DMS 273 (cell line): Measurements from ENCODE around the gene CCDC57.

Experiments used
- DNase-seq: peaks from one replicate; lab custom pipeline; 2025; ENCODE audit not compliant: unreplicated experiment; lab: John Stamatoyannopoulos, UW

CCDC57 gene

DNA sequence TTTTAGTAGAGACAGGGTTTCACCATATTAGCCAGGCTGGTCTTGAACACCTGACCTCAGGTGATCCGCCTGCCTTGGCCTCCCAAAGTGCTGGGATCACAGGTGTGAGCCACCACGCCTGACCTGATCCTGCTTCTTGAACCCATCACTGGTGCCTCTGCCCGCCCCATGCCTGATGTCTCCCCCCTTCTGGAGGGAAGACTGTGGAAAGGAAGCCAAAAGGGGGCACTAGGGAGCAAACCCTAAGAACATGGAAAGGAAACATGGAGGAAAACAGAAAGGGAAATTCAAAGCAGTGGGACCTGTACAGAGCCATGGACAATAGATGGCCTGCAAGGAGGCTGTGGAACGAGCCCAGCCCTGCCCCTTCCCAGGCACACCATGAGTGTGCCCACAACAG, 83.5 kb downstream of the CCDC57 start:
- DNase-seq = peak; percentile 26

DNA sequence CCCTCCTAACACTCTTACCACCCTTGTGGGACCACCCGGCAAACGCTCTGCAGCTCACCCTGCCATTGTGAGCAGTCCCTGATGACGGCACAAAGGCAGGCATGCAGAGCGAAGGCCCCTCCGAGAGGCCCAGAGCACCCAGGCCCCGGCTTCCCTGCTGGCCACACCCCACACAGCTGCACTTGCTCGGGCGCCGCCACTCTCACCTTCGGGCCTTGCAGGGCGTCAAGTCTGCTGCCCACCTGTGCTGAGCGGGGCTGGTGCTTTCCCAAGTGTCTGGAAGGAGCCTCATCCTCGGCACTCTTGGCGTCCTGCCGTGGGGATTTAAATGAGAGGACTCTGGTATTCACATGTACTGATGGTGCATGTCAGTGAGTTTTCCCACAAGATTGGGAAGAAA, 84.4 kb downstream of the CCDC57 start:
- no peak for DNase-seq

GRCh38 chr17:82127704-82128103, 84.9 kb downstream of the CCDC57 start:
- DNase-seq = no peak

- no peak for DNase-seq
Observed at GRCh38 chr17:82127315-82127595, 85.4 kb downstream of the CCDC57 start.

- DNase-seq = no peak
Observed at GRCh38 chr17:82126556-82127314, 85.9 kb downstream of the CCDC57 start.

GRCh38 chr17:82124101-82124500, 88.5 kb downstream of the CCDC57 start:
- DNase-seq = no peak

GRCh38 chr17:82121660-82122629, 90.7 kb downstream of the CCDC57 start:
- DNase-seq = no peak

GRCh38 chr17:82121246-82121645, 91.4 kb downstream of the CCDC57 start:
- no peak for DNase-seq

DNA sequence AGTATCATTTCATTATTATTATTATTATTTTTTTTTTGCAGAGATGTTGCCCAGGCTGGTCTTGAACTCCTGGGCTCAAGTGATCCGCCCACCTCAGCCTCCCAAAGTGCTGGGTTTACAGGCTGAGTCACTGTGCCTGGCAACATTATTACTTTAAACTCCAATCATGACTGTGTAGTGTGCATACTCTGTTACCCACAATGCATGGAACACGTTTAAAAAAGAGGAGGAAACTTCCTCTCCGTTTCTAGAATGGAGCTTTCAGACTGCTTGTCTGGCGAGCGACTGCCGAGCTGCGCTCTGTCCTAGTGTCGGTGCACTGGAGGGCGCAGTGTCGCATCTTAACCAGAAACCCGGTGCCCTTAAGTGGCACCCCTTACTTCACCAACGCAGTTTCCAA, 92.5 kb downstream of the CCDC57 start:
- no peak for DNase-seq

- DNase-seq = no peak
Observed at GRCh38 chr17:82118815-82119380, 93.7 kb downstream of the CCDC57 start.

DNA sequence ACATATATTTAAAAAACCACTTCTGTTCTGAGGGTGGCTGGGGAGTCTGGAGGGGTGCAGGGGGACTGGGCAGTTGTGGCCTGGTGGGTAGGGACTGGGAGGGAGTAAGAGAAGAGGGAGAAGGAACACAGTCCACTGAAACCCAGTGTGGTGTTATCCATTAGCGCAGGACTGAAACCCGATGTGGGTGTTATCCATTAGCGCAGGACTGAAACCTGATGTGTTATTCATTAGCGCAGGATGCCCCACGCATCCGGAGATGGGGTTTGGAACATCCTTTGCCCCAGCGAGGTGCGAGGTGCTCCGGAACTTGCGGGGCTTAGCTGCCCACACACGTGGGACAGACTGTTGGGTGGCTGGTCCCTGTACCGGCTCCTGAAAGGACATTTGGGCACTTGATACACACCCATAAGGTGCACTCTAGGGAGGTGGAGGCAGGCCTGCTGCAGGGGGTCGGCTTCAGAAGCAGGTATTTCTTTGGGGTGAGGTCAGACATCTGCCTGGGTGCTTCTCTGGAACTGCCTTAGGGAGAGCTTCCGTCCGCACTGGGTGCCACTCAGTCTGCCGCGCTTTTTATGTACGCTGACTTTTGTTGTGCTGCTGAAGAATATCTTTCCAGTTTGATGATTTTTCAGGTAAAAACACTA, 94.4 kb downstream of the CCDC57 start:
- DNase-seq = no peak

DNA sequence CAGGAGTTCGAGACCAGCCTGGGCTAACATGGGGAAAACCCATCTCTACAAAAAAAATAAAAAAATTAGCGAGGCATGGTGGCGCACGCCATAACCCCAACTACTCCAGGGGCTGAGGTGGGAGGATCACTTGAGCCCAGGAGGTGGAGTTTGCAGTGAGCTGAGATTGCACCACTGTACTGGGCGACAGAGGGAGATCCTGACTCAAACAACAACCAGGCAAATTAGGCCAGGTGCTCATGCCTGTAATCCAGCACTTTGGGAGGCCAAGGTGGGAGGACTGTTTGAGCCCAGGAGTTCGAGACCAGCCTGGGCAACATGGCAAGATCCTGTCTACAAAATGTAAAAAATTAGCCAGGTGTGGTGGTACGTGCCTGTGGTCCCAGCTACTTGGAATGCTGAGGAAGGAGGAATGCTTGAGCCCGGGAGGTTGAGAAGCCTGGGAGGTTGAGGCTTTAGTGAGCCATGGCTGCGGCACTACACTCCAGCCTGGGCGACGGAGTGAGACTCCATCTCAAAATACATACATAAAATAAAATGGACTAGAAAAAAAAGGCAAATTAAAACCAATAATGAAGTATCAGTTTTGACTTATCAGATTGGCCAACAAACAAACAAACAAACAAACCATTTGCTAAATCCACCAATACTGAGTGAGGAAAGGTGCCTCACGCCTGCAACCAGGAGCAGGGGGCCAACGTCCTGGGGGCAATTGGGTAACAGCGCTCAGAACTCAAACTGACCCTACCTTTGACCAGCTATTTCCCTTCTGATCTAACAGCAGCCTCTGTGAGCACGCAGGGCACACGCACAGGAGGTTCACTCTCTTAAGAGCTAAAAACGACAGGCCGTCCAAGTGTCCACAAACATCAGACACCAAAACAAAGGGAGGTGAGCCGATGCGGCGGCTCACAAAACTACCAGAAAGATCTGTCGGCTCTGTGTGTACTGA, 95.2 kb downstream of the CCDC57 start:
- no peak for DNase-seq

DNA sequence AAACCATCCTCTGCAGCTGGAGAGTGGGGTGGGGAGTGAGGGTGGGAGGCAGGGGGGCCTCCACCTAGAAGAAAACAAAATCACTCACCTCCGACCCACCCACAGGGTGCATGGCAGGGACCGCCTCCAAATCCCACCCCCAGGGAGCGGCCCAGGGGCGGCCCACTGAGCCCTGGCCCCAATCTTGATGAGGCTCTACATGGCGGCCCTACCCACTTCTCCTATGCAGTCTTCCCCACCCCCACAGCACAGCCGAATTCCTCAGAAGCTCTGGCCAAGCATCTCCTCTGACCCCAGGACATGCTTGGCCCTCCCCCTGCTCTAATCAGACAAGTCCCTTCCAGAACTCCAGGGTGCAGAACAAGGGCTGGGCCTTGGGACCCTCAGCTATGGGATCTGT, 96.4 kb downstream of the CCDC57 start:
- no peak for DNase-seq

- no peak for DNase-seq
Observed at GRCh38 chr17:82114872-82115271, 97.8 kb downstream of the CCDC57 start.

GRCh38 chr17:82114447-82114846, 98.2 kb downstream of the CCDC57 start:
- no peak for DNase-seq

DNA sequence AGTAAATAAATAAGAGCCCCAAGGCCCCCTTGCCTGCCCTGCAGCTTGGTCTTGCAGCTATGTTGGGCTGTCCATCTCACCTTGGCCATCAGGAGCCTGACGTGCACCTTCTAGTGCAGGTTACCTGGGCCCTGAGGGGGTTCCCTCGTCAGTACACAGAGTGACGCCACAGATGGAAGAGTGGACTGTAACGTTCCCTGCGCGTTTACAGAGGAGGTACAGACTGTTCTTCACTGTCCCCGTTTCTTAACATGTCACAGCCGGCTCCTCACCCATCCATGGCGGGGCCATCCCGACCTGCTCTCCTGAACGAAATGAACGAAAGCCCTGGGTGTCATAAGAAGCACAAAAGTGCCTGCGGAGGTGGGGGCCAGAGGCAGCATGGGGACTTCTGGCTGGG, 98.7 kb downstream of the CCDC57 start:
- no peak for DNase-seq

DNA sequence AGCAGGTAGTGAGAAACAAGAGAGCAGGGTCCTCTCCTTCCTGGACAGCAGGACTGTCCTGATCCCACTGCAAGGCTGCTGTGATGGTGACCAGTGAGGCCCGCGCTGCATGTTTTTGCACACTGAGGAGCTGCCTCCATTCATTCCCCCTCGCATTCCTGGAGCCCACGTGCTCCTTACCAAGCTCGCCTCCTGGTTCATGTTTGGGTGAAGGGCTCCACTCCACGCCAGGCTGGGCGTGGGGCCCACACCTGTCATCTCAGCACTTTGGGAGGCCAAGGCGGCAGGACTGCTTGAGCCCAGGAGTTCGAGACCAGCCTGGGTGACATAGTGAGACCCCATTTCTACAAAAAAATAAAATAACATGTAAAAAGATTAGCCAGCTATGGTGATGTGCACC, 99.2 kb downstream of the CCDC57 start:
- no peak for DNase-seq

DNA sequence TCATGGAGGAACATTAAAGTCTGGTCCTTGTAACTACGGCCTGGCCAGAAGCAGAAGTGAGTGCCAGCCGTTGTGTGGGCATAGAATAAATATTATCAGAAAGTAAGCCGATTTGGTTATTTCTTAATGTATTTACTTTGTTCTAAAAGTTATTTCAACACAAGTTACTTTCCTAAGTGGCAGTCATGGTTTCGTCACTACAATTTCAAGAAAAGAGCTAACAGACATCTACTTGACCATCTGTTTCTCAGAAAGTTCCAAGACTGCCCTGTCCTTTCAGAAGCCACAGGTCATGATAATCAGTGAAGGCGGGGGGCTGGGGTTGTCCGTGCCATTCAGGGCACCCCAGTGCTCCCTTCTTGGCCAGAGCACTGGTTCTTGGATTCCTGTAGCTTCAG, 99.7 kb downstream of the CCDC57 start:
- no peak for DNase-seq

DNA sequence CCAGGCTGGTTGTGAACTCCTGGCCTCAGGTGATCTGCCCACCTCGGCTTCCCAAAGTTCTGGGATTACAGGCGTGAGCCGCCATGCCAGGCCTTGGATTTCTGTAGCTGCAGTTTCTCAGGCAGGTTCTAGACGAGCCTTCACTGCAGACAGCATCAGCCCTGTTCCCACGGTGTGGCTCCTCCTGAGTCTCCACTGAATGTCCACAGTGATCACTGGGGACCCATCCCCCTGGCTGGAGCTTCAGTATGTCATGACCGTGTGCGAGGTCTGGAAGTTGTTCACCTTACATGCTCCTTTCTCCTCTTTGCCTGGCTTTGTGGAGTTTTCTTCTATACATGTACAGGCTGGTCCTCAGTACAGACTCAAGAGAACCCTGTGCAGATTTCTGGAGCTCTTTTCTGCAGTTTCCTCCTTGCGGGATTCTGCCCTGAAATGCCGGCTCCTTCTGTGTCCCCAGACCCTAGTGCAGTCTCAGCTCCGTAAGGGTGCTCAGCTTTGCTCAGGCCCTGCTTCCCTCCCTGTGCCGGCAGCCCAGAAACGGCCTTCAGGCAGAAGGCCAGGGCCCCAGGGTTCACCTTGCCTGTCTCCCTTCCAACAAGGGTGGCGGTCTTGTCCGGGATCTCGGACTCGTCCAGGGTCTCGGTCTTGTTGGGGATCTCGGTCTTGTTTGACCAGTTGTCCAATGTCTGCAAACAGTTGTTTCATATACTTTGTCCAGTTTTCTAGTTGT, 100.3 kb downstream of the CCDC57 start:
- DNase-seq = no peak

GRCh38 chr17:82110298-82110697, 102.3 kb downstream of the CCDC57 start:
- no peak for DNase-seq
